ENCODE data around the gene GPR137B.

GRCh38 chr1:236120721-236121153 lies 21.6 kb upstream of the GPR137B start:
- TF ChIP-seq ZNF274 (IDR thresholded peaks at IDR 0.05; ENCODE audit: low read depth, low read length) (no peak), YY1 (IDR thresholded peaks at IDR 0.05; ENCODE audit: insufficient read depth, insufficient read length) (no peak), SUZ12 (IDR thresholded peaks at IDR 0.05; ENCODE audit: extremely low read depth, insufficient read depth, insufficient read length) (no peak)
